Measurements from ENCODE around the gene CDC42SE2. TPM values are rescaled to one million over a fixed set of nuclear protein-coding genes. Genes with fewer than 3 reads are reported as not detected.

Gene CDC42SE2
- total RNA-seq, result 47.0 and 49.3 TPM in 2 replicates

DNA sequence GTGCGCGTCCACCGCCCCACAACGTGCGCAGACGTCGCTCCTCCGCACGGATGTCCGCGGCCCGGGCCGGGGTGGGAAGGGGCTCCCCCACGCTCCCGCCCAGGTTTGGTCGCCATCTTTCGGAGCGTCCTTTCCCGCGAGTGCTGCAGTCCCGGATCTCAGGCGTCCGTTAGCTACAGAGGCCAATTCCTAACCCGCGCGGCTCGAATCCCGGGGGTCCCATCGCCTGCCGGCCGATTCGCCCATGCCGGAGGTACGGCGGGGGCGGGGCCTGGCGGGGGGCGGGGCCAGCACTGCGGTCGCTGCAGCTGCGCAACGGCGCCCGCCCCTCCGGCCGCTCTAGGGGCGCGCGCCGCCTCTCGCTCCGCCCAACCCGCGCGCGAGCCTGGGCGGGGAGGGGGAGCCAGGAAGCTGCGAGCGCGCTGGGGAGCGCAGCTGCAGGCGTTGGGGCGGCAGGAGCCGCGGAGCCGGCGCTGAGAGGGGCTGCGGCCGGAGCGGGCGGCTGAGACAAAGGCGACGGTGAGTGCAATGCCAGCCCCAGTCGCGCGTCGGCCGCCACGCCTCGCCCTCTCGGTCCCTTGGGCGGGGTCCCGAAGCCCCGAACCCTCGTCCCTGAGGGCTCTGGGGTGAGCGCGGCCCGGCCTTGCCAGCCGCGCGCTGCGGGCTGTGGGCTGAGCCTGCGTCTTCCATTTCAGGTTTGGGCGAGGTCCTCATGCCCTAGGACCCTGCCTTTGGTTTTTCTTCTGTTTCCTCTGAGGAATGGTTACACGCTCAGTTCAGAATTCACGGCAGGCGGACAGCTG is at the start of gene CDC42SE2:
CDC42SE2 (plus strand) TSS at position 406 of the 803 bp plus-strand sequence. CDS start 95,441 bp downstream, outside the sequence.
- DNase-seq (ENCODE audit: low read depth, low spot score), result peak; percentile 57

DNA sequence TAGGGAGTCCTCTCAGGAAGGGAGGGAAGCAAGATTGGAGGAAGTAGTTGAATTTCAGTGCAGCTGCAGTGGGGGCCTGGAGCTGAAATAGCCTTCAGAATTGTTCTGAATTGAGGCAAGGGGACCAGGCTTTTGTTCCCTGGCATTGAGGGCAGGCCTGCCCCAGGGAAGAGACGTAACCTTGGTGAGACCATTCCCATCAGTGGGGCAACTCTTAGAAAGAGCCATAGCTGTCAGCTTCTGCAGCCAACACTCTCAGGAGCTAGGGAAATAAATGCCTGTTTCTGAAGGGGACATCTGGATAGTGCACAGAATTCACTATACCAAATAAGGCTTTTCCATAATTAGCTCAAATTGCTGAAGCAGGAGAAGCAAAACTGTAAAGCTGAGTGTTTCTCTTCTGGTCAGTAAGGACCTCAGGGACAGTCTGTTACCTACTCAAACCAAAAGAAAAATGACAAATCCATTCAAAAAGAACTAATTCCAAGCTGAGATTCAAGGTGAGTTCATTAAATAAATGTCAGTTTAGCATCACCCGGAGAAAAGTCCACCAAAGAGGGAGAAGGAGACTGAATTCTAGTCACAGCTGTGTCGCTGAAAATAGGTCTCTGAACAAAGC is 49.1 kb upstream of the CDC42SE2 start:
- DNase-seq (ENCODE audit: low read depth, low spot score), result no peak

- DNase-seq (ENCODE audit: low read depth, low spot score), result no peak
Observed at GRCh38 chr5:131217791-131218190, 46.1 kb upstream of the CDC42SE2 start.

DNA sequence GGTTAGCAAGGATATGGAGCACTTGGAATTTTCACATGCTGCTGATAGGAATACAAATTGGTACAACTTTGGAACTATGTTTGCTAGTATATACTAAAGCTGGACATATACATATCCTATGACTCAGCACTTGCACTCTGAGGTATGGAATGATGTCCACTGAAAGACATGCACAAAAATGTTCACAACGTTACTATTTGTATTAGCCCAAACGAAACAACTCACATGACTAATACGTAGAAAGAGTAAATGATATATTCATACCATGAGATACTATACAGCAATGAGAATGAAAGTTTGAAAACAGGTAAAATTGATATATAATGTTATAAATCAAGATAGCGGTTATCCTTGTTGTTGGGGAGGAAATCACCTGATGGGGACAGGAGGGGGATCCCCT is 45.5 kb upstream of the CDC42SE2 start:
- DNase-seq (ENCODE audit: low read depth, low spot score), result no peak

DNA sequence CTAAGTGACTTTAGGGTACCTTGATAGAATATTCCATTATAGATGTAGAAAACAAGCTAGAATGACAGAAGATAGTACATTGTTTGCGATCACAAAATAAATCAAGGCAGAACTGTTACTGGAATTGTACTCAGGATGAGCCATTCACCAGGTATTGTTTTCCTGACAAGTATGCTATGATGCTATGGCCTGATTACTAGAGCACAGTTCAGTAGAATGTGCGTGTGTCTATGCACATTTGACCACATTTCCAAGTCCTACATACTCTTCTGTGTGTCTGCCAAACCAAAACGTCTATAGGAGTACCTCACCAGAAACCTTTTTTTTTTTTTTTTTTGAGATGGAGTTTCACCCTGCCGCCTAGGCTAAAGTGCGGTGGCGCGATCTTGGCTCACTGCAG is 43.3 kb upstream of the CDC42SE2 start:
- DNase-seq (ENCODE audit: low read depth, low spot score), result no peak

DNA sequence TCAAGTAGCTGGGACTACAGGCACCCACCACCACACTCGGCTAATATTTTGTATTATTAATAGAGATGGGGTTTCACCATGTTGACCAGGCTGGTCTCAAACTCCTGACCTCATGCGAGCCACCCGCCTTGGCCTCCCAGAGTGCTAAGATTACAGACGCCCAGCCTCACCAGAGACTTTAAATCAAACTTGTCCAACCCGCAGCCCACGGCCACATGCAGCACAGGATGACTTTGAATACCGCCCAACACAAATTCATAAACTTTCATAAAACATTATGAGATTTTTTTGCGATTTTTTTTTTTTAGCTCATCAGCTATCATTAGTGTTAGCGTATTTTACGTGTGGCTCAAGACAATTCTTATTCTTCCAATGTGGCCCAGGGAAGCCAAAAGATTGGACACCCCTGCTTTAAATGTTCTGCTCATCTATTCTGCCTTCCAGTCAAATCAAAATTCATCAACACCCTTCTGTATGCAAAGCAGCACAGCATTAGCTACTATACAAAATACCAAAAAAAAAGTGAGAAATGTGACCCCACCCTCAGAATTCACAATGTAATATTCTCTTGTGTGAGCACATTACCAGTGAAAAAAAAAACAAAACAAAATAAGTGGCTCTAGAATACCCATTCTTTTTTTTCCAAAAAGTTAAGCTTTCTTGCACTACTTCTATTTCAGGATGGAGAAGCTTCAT is 42.7 kb upstream of the CDC42SE2 start:
- DNase-seq (ENCODE audit: low read depth, low spot score), result no peak

DNA sequence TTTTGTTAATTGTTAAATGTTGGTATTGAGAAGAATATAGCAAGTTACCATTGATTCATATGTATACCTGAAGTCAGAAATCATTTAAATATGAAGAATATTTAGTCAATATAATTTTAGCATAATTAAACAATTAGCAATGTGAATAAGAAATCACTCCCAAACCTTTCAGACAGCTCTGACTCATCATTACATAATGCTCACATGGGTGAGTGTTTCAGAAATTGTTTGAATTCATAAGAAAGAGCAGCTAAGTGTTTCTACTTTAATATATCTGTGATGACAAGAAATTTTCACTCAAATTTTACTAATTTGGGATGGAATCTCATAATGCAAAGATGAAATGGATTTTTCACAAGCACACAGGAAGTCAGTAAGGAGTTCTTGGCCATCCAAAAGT is 42.0 kb upstream of the CDC42SE2 start:
- DNase-seq (ENCODE audit: low read depth, low spot score), result no peak

DNA sequence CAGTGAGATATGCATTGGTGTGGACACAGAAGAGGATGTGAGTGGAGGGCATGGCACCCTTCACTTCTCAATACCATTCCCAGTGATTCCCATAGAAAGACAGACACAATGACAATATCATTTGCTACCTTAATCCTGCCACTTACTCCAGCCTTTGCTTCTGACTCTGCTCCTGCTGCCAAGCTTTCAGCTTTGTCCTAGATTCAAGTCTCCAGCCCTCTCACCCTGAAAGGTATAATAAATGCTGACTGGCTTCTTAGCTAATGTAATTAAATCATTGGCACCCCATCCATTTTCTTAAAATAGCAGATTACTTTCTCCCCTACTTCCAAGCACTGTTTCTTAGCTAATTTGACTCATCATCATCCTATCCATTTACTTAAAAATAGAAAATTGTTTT is 41.1 kb upstream of the CDC42SE2 start:
- no peak for DNase-seq (ENCODE audit: low read depth, low spot score)

- no peak for DNase-seq (ENCODE audit: low read depth, low spot score)
Observed at GRCh38 chr5:131223751-131224386, 40.0 kb upstream of the CDC42SE2 start.

DNA sequence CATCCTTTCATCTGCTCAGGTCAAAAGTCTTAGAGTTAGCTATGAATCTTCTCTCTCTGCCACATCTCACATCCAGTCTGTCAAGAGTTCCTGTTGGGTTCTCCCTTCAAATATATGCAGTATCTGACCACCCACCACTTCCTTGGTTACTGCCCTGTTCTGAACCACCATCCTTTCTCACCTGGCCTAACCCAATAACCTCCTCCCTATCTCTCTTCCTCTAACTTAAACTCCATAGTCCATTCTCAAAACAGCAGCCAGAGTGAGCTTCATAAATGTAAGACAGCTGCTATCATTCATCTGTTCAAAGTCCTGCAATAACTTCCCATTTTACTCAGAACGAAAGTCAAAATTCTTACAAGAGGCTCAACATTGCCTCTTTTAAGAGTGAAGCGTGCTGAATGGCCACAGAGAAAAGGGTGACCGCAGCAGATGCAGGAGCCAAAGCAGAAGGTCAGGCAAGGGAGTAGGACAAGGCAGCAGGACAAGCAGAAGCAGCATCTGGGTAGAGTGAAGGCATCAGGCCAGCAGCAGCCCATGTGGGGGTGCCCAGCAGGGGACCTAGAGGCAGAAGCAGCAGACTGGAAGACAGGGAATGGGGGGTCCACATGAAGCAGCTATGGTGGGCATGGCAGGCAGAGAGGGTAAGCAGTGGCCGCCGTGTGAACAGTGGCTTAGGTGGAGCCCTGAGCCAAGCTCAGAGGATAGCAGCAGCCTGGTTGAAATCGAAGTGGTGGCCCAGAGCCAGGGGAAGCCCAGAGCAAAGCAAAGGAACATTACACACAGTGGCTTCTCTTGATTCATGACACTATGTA is 39.3 kb upstream of the CDC42SE2 start:
- DNase-seq (ENCODE audit: low read depth, low spot score), result no peak

DNA sequence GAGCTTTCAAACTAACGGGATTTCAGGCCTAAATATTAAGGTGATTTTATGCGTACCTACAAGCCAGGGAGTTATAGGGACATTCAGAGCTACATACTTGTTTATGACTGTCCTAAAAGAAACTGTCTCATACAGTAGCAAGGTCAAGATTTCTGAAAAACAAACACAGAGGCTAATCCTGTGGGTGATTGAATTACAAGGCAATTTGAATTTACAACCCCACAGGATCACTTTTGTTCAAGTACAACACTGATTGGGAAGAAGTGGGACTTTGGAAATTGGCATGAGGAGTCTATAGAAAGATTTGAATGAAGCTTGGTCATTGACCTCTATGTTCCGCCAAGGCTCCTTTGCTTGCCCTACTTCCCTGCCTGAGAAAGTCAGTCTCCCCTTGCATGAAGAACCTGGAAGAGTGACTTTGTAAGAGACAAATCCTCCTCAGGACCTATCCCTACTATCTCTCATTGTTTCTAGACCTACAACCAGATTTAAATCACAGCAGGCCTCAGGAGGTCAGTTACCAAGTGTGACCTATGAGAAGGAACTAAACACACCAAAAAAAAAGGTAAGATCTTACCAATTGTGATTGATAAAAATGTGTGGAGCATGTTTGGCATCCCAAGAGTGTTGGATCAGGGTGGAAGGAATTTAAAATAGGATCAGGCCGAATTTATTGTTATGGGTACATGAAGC is 38.4 kb upstream of the CDC42SE2 start:
- no peak for DNase-seq (ENCODE audit: low read depth, low spot score)

GRCh38 chr5:131226899-131227298 is 37.0 kb upstream of the CDC42SE2 start:
- no peak for DNase-seq (ENCODE audit: low read depth, low spot score)

- DNase-seq (ENCODE audit: low read depth, low spot score), result no peak
Observed at GRCh38 chr5:131228646-131229045, 35.2 kb upstream of the CDC42SE2 start.

GRCh38 chr5:131229623-131230022 is 34.2 kb upstream of the CDC42SE2 start:
- no peak for DNase-seq (ENCODE audit: low read depth, low spot score)

DNA sequence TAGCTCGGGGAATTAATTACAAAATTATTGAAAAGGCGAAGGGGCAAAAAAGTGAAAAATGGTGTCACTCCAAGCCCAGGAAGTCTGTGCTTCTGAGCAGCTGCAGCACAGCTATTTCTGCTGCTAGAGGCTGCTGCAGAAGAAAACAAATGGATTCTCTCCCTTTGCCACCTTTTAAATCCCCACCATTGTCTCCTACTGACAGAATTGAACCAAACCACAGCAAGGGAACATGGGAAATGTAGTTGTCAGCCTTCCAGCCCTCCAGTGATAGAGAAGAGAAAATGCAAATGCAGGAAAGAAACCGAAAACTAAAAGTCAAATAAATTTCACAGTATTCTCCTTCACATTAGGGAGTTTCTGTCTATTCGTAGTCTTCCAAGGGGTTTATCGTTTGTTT is 33.4 kb upstream of the CDC42SE2 start:
- no peak for DNase-seq (ENCODE audit: low read depth, low spot score)

- no peak for DNase-seq (ENCODE audit: low read depth, low spot score)
Observed at GRCh38 chr5:131239686-131240085, 24.2 kb upstream of the CDC42SE2 start.

- DNase-seq (ENCODE audit: low read depth, low spot score), result no peak
Observed at GRCh38 chr5:131242728-131243255, 21.1 kb upstream of the CDC42SE2 start.

DNA sequence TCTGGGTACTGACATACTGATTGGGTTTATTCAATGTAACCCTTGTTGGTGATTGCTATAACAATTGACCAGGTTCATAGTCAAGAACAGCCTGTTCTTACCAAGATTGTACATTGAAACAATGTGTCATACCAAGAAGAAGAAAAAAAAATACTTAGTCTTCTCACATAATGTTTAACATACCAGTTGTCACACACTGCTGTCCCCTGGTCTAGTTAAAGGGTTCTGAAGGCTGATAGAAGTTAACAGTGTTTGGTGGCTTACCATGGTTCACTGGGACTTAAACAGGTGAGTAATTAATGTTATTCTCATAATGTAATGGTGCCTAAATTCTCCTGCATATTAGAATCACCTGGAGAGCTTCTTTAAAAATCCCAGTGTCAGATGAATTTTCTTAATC is 18.5 kb upstream of the CDC42SE2 start:
- no peak for DNase-seq (ENCODE audit: low read depth, low spot score)

- DNase-seq (ENCODE audit: low read depth, low spot score), result no peak
Observed at GRCh38 chr5:131245948-131246347, 17.9 kb upstream of the CDC42SE2 start.

DNA sequence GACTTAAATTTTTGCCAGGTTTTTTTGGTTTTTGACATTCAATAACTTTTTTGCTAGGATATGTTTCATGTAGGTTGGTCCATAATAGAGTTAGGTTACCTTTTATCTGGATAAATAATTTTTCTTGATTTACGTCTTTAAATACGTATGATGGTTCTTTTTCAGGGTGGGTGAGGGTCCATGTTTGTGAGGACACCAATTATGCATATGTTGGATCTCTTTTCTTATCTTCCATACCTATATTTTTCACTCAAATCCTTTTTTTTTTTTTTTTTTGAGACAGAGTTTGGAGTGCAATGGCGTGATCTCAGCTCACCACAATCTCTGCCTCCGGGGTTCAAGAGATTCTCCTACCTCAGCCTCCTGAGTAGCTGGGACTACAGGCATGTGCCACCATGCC is 17.3 kb upstream of the CDC42SE2 start:
- DNase-seq (ENCODE audit: low read depth, low spot score), result no peak

Data from pulmonary artery endothelial cell (primary cell).